Lung (tissue), 12 donors: ENCODE measurements around the gene SNAPC5. TPM values are rescaled to one million over a fixed set of nuclear protein-coding genes. Genes with fewer than 3 reads are reported as not detected.

Source experiments
- ATAC-seq: fragments of 200-7000 bp; cut with Tn5 transposase; one replicate; pipeline ENCODE4 v1.9.1; 2020; ENCODE audit warnings: moderate number of reproducible peaks; ENCODE audit not compliant: insufficient read depth, low FRiP score
- DNase-seq, 3 donors: peaks; one replicate each; pipeline ENCODE4 v3.0.0-alpha.2; 2013 to 2017
- H3K27ac ChIP-seq, 2 donors: one replicate each; pipeline ENCODE4 v1.5.1; 2013; ENCODE audit warnings: mild to moderate bottlenecking in 2 of 2, moderate library complexity in 2 of 2, control low read depth in 1 of 2, inconsistent platforms in 1 of 2, low read depth in 1 of 2, low read length in 1 of 2
- H3K27me3 ChIP-seq, 3 donors: one replicate each; pipeline ENCODE4 v1.5.1; 2013; ENCODE audit warnings: low read length in 2 of 3; ENCODE audit not compliant: control insufficient read depth in 3 of 3, insufficient read depth in 3 of 3
- H3K36me3 ChIP-seq, 4 donors: one replicate each; pipeline ENCODE4 v1.5.1; 2013; ENCODE audit warnings: low read length in 4 of 4, mild to moderate bottlenecking in 1 of 4, moderate library complexity in 1 of 4; ENCODE audit not compliant: control insufficient read depth in 4 of 4, insufficient read depth in 4 of 4
- H3K4me1 ChIP-seq, 5 donors: one replicate each; pipeline ENCODE4 v1.5.1; 2013; ENCODE audit warnings: low read length in 5 of 5, mild to moderate bottlenecking in 2 of 5, moderate library complexity in 1 of 5; ENCODE audit not compliant: control insufficient read depth in 5 of 5, insufficient read depth in 5 of 5
- H3K4me3 ChIP-seq: one replicate; pipeline ENCODE4 v1.5.1; 2013; ENCODE audit warnings: mild to moderate bottlenecking, control low read depth, moderate library complexity
- H3K9ac ChIP-seq, 2 donors: one replicate each; pipeline ENCODE4 v1.5.1; 2013; ENCODE audit warnings: low read length in 2 of 2, control low read depth in 1 of 2; ENCODE audit not compliant: insufficient read depth in 1 of 2
- H3K9me3 ChIP-seq, 4 donors: one replicate each; pipeline ENCODE4 v1.5.1; 2013; ENCODE audit warnings: low read length in 3 of 4, mild to moderate bottlenecking in 1 of 4, moderate library complexity in 1 of 4; ENCODE audit not compliant: control insufficient read depth in 4 of 4, insufficient read depth in 3 of 4
- WGBS, 2 donors: extraction: QIAGEN DNeasy Blood & Tissue Kit; methylation state at CpG; one replicate each; pipeline ENCODE4 v1.1.7; 2013; 5-methylcytosine and 5-hydroxymethylcytosine counted together
- polyA plus RNA-seq, 2 donors: library from polyadenylated mRNA; stranded (reverse); fragments of 200-250 nt; gene quantifications; one replicate each; pipeline ENCODE4 v1.2.1, GENCODE V29; 2013
- total RNA-seq, 2 donors: library from RNA; depleted of rRNA in 1 of 2; stranded (reverse); fragments of >200 nt in 1 of 2; gene quantifications; one replicate each; pipeline ENCODE4 v1.2.1, GENCODE V29; 2014 to 2021
- TF ChIP-seq, protein P1 (sequence below): IDR thresholded peaks from 2 replicates; pipeline ENCODE4 v1.5.1; 2012; ENCODE audit warnings: mild to moderate bottlenecking; ENCODE audit errors: control extremely low read depth, extremely low read depth
- donor health status: control.
- donor health status: control.
- donor health status: Bipolar disorder and iron deficiency.
- donor health status: healthy.
- donor health status: DM: yes; HTN: yes; CAD: no.

Gene SNAPC5
- total and polyA plus RNA-seq, 4 donors: 19.2 to 41.4 (median 26.7) TPM

DNA sequence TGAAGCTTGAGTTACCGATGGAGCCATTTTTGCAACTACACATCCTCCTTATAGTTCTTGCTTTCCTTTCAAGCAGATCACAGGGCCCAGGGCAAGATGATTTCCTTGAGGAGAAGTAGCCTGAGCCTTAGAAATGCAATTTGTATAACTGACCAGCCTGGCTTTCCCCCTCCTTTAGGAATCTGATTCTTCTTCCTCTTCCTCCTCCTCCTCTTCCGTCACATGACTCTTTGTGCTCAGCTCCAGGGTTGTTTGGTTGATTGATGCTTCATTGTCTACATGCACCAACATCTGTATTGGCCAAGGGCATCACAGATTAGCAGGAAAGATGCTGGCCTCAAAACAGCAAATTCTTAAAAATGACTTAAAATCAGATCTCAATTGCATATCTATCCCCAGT lies 3.3 kb downstream of the SNAPC5 start:
- Histone ChIP-seq H3K4me3 (no peak overlapping the region), H3K27ac (no peak overlapping the region), H3K27me3 (no peaks in the 10 kb centered on the region), H3K9me3 (no peaks in the 10 kb centered on the region), H3K4me1 (peaks cover 0 to 16% (median 0%) of the 10 kb centered on the region in 5 donors), H3K9ac (no peak overlapping the region), H3K36me3 (peaks cover 18 to 35% (median 29%) of the 10 kb centered on the region in 4 donors)
- 30 to 65% methylated on average over 2 of the region's 2 CpGs for WGBS, 2 donors
- ATAC-seq (no peak), DNase-seq (no peak)
- TF ChIP-seq, protein P1, sequence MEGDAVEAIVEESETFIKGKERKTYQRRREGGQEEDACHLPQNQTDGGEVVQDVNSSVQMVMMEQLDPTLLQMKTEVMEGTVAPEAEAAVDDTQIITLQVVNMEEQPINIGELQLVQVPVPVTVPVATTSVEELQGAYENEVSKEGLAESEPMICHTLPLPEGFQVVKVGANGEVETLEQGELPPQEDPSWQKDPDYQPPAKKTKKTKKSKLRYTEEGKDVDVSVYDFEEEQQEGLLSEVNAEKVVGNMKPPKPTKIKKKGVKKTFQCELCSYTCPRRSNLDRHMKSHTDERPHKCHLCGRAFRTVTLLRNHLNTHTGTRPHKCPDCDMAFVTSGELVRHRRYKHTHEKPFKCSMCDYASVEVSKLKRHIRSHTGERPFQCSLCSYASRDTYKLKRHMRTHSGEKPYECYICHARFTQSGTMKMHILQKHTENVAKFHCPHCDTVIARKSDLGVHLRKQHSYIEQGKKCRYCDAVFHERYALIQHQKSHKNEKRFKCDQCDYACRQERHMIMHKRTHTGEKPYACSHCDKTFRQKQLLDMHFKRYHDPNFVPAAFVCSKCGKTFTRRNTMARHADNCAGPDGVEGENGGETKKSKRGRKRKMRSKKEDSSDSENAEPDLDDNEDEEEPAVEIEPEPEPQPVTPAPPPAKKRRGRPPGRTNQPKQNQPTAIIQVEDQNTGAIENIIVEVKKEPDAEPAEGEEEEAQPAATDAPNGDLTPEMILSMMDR: no peak

DNA sequence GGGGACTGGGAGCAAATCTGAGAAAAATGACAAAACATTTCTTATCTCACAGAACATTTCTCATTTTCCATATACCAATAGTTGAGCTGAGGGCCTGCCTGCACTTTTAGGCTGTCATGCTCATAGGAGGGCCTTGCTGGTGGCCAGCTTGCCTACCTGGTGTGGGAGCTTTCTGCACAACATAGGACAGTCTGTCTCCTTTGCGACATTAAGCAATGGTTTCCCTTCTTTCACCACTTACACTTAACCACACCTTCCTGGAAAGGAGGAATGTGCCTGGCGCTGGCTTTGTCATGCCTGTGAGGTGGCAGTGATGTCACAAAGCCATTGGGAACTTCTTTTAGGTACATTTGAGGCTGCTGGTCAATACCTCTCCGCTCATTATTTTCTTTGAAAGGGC lies 5.7 kb downstream of the SNAPC5 start:
- H3K27ac ChIP-seq: peak overlapping the region in 1 of 2 donors; percentile 52
- peaks cover 13 to 37% (median 29%) of the 10 kb centered on the region in 4 donors for H3K36me3 ChIP-seq
- TF ChIP-seq, protein P1: no peak
- WGBS, 2 donors: 68 to 92% methylated on average over 3 of the region's 3 CpGs
- no peak for DNase-seq
- no peaks in the 10 kb centered on the region for H3K9me3 ChIP-seq
- no peaks in the 10 kb centered on the region for H3K27me3 ChIP-seq
- no peak for ATAC-seq
- H3K4me1 ChIP-seq: peaks cover 0 to 5% (median 2%) of the 10 kb centered on the region in 5 donors
- H3K4me3 ChIP-seq: no peak overlapping the region
- no peak overlapping the region for H3K9ac ChIP-seq

DNA sequence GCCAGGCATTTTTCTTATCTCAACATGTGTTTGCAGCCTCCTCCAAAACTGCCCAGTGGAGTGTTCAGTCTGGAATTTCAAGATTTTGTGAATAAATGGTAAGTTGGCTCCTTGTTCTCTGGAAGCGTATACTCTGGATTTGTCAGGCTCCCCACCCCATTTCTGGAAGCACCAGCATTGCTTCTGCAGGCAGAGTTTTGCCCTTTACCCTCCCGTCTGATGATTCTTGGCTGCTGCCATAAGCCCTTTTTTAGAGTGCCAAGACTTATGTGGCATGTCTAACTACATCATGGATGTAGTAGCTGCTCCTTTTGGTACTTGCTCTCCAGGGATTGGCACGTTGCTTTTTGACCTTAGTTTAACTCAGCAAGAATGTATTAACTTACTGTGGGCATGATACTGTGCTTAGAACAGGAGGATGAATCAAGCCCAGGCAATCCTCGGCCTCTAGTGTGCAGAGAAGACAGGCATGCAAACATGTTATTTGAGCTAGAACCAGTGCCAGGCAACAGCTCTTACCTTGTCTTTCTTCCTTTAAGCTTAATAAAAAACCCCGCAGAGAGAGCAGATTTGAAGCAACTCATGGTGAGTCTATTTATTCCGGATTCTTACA lies 8.3 kb downstream of the SNAPC5 start:
- Histone ChIP-seq H3K36me3 (peaks cover 20 to 37% (median 31%) of the 10 kb centered on the region in 4 donors), H3K27me3 (no peaks in the 10 kb centered on the region), H3K9ac (no peak overlapping the region), H3K4me3 (no peak overlapping the region), H3K4me1 (peaks cover 0 to 5% (median 0%) of the 10 kb centered on the region in 5 donors), H3K9me3 (no peaks in the 10 kb centered on the region), H3K27ac (no peak overlapping the region)
- ATAC-seq (peak; percentile 19), DNase-seq (peak in 1 of 3 donors; percentile 11)
- TF ChIP-seq, protein P1: no peak
- 78 to 82% methylated on average over 6 of the region's 6 CpGs for WGBS, 2 donors
